HEK293T (cell line): Measurements from ENCODE around the gene SPSB1.
"Not testable (repeated sequence)": the region's sequence is repeated elsewhere in the genome, so short reads cannot be mapped to it uniquely, and the experiment has no call there.

ENCODE experiments used
- CTCF ChIA-PET: fragments of 350-600 bp; formaldehyde crosslinking; extraction: SDS; loops from one replicate; lab custom pipeline; 2021; ENCODE audit warnings: antibody characterized with exemption, inconsistent platforms; lab: Yijun Ruan, JAX
- POLR2A ChIA-PET: fragments of 350-600 bp; formaldehyde crosslinking; extraction: SDS; loops from one replicate; lab custom pipeline; 2020; ENCODE audit warnings: antibody characterized with exemption, inconsistent platforms; lab: Yijun Ruan, JAX
- DNase-seq: peaks from one replicate; pipeline ENCODE4 v3.0.0; 2012; ENCODE audit warnings: mixed read lengths; ENCODE audit errors: extremely low spot score
- ARNT ChIP-seq: fragments of 450-650 bp; IDR thresholded peaks from 2 replicates; pipeline ENCODE4 v1.6.1; 2017; ENCODE audit warnings: mild to moderate bottlenecking
- BHLHE40 ChIP-seq: fragments of 450-650 bp; IDR thresholded peaks from 2 replicates; pipeline ENCODE4 v1.6.1; 2016; ENCODE audit warnings: mild to moderate bottlenecking, moderate library complexity, borderline replicate concordance
- CTBP1 ChIP-seq: fragments of 450-650 bp; IDR thresholded peaks from 2 replicates; pipeline ENCODE4 v1.6.1; 2016; ENCODE audit warnings: borderline replicate concordance
- ELF4 ChIP-seq: fragments of 450-650 bp; IDR thresholded peaks from 2 replicates; pipeline ENCODE4 v1.6.1; 2017; ENCODE audit warnings: antibody characterized with exemption
- FOXA1 ChIP-seq: fragments of 450-650 bp; IDR thresholded peaks from 2 replicates; pipeline ENCODE4 v1.6.1; 2016; ENCODE audit warnings: mild to moderate bottlenecking
- FOXK2 ChIP-seq: fragments of 450-650 bp; IDR thresholded peaks from 2 replicates; pipeline ENCODE4 v1.6.1; 2016; ENCODE audit warnings: mild to moderate bottlenecking
- FOXM1 ChIP-seq: fragments of 450-650 bp; IDR thresholded peaks from 2 replicates; pipeline ENCODE4 v1.6.1; 2017; ENCODE audit warnings: mild to moderate bottlenecking, borderline replicate concordance
- HDGF ChIP-seq: fragments of 450-650 bp; IDR thresholded peaks from 2 replicates; pipeline ENCODE4 v1.6.1; 2017; ENCODE audit warnings: antibody characterized with exemption, borderline replicate concordance
- L3MBTL2 ChIP-seq: fragments of 450-650 bp; conservative IDR thresholded peaks from 2 replicates; pipeline ENCODE4 v1.6.1; 2016; ENCODE audit warnings: mild to moderate bottlenecking
- LEF1 ChIP-seq: fragments of 450-650 bp; IDR thresholded peaks from 2 replicates; pipeline ENCODE4 v1.6.1; 2017; ENCODE audit warnings: mild to moderate bottlenecking, borderline replicate concordance
- NFRKB ChIP-seq: fragments of 450-650 bp; IDR thresholded peaks from 2 replicates; pipeline ENCODE4 v1.6.1; 2016; ENCODE audit warnings: mild to moderate bottlenecking, moderate library complexity
- PKNOX1 ChIP-seq: fragments of 450-650 bp; IDR thresholded peaks from 2 replicates; pipeline ENCODE4 v1.6.1; 2016
- SP1 ChIP-seq: fragments of 450-650 bp; IDR thresholded peaks from 2 replicates; pipeline ENCODE4 v1.6.1; 2017
- SUZ12 ChIP-seq: fragments of 450-650 bp; IDR thresholded peaks from 2 replicates; pipeline ENCODE4 v1.6.1; 2016; ENCODE audit warnings: mild to moderate bottlenecking
- TARDBP ChIP-seq: fragments of 450-650 bp; IDR thresholded peaks from 2 replicates; pipeline ENCODE4 v1.6.1; 2016
- ZNF384 ChIP-seq: fragments of 450-650 bp; IDR thresholded peaks from 2 replicates; pipeline ENCODE4 v1.6.1; 2016

The SPSB1 gene

GRCh38 chr1:9294405-9294773, 1.7 kb downstream of the SPSB1 start:
- TF ChIP-seq FOXK2 (no peak), HDGF (no peak), NFRKB (no peak), SUZ12 (no peak), CTBP1 (no peak), L3MBTL2 (no peak), LEF1 (no peak), ELF4 (no peak), PKNOX1 (no peak), FOXA1 (no peak), ZNF384 (no peak), BHLHE40 (no peak), SP1 (no peak), ARNT (no peak), TARDBP (no peak)
- CTCF ChIA-PET = no interaction called here
- POLR2A ChIA-PET = no interaction called here
- DNase-seq = no peak

GRCh38 chr1:9294910-9295636, 2.4 kb downstream of the SPSB1 start:
- no peak for TF ChIP-seq TARDBP
- ChIA-PET POLR2A (no interaction called here), CTCF (no interaction called here)
- DNase-seq = no peak

- ChIA-PET CTCF (no interaction called here), POLR2A (no interaction called here)
- TF ChIP-seq BHLHE40 = no peak
- TF ChIP-seq ZNF384 = no peak
- TF ChIP-seq FOXA1 = no peak
- TF ChIP-seq HDGF = no peak
- no peak for TF ChIP-seq LEF1
- TF ChIP-seq ELF4 = no peak
- TF ChIP-seq SP1 = no peak
- no peak for TF ChIP-seq CTBP1
- no peak for TF ChIP-seq FOXK2
- no peak for TF ChIP-seq NFRKB
- no peak for TF ChIP-seq FOXM1
- no peak for DNase-seq
These were observed 3.2 kb downstream of the SPSB1 start for GRCh38 chr1:9295884-9296283.

GRCh38 chr1:9296850-9297249, 4.2 kb downstream of the SPSB1 start:
- CTCF ChIA-PET = no interaction called here
- no peak for DNase-seq
- TF ChIP-seq ARNT (no peak), PKNOX1 (no peak), L3MBTL2 (no peak), SUZ12 (no peak), FOXM1 (no peak), FOXA1 (no peak), HDGF (no peak), FOXK2 (no peak), ZNF384 (no peak), ELF4 (no peak), LEF1 (no peak), CTBP1 (no peak)
- POLR2A ChIA-PET = no interaction called here

- ChIA-PET CTCF (no interaction called here), POLR2A (no interaction called here)
- DNase-seq = no peak
- TF ChIP-seq SP1 (no peak), BHLHE40 (no peak), L3MBTL2 (no peak), ZNF384 (no peak), FOXM1 (no peak), NFRKB (no peak), ELF4 (no peak), FOXK2 (no peak), FOXA1 (no peak), PKNOX1 (no peak), TARDBP (no peak), CTBP1 (no peak)
These were observed 5.1 kb downstream of the SPSB1 start for GRCh38 chr1:9297831-9298230.

- no peak for DNase-seq
- TF ChIP-seq FOXM1 (no peak), SUZ12 (no peak), ELF4 (no peak), ZNF384 (no peak), BHLHE40 (no peak), SP1 (no peak), ARNT (no peak), CTBP1 (no peak), NFRKB (no peak), HDGF (no peak), PKNOX1 (no peak), LEF1 (no peak), TARDBP (no peak), FOXK2 (no peak), FOXA1 (no peak), L3MBTL2 (no peak)
- CTCF ChIA-PET = no interaction called here
- POLR2A ChIA-PET = no interaction called here
These were observed 5.6 kb downstream of the SPSB1 start for GRCh38 chr1:9298282-9298681.

GRCh38 chr1:9299571-9300541, 7.2 kb downstream of the SPSB1 start:
- POLR2A ChIA-PET, DNase-seq, CTCF ChIA-PET: not testable (repeated sequence)
